TTC549 (cell line): Measurements from ENCODE around the gene RABGAP1L.
"Not testable (repeated sequence)": the region's sequence is repeated elsewhere in the genome, so short reads cannot be mapped to it uniquely, and the experiment has no call there.

Experiments
- FAIRE-seq: peaks from 2 replicates; lab custom pipeline; 2012; peaks lifted over from hg19 to GRCh38; lab: Jason Lieb, UNC

RABGAP1L gene

DNA sequence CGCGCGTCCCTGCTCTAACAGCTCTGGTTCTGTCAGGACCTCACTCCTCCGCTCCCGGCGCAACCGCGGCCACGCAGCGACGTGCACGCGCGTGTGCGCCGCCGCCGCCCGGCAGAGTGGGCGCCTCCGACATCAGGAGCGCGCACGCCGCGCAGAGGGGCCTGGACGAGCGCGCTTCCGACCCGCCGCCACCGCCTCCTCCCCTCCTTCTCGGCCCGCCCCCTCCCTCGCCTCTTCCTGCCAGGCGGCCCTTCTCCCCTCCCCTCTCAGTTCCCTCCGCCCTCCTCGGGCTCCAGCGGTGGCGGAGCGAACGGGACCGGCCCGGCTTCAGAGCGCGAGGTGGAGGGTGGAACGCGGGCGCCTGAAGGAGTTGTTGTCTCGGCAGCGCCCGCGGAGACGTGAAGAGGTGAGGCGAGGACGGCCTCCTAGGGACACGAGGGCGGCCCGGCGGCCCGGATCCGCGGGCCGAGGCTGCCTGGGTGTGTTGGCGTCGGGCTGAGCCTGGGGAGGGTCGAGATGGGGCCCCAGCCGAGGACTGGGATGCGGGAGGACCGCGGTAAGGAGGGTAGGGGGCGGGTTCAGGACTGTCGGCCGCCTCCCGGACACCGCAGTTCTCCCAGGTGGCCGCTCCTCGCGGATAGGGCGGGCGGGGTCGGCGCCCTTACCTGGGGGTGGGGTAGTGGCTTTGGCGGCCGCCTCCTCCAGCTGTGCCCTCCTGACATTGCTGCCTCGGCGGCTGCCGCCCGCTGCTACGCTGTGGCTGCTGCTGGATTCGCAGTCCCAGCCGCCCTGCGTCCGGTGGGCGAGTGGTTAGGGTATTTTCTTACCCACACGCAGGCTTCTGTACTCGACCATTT lies at the start of gene RABGAP1L:
TSS of gene RABGAP1L (plus strand) at position 269 of the 857 bp plus-strand sequence.
- FAIRE-seq = no peak

DNA sequence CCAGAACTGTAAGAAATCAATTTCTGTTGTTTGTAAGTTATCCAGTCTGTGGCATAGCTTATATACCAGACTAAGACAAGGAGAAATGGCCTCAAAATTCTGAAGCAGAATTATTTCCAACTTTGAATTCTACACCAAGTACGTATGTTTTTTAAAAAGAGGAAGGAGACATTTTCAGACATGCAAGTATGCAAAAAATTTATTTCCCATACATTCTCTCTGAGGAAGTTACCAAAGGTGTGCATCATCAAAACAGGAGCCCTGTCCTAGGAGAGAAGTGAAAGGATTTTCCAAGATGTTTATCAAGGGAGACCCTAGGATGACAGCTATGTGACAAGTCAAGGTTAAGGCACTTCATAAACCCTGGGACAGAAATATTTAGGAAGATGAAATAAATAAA lies 49.3 kb upstream of the RABGAP1L start:
- no peak for FAIRE-seq

DNA sequence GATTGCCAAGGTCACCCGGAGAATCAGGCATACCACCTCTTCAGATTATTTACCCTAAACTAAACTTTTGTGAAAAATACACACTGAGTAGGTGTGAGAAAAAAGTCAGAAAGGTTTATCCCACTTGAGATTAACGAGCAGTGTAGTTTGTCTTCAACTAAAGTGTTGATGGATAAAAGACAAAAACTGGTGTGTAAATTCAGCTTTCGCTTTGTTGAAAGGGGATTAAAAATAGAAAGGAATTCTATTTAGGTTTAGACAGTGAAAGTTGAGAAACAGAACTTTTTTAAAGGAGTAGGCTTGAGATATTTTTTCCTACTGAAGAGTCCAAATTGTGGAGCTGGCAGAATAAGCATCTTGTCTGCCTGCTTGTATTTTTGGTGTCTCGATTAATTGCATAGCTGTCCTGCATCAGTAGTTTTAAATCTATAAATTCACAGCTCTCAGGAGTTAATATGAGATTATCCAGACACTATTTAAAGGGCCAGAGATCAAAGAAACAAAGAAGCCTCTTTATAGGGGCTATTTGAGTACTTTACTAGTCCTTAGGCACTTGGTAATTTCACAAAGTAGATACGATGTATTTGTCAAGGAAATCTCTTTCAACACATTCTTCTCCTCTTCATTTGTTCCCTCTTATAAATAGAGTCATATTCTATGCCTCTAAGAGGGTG lies 46.7 kb upstream of the RABGAP1L start:
- FAIRE-seq = no peak

DNA sequence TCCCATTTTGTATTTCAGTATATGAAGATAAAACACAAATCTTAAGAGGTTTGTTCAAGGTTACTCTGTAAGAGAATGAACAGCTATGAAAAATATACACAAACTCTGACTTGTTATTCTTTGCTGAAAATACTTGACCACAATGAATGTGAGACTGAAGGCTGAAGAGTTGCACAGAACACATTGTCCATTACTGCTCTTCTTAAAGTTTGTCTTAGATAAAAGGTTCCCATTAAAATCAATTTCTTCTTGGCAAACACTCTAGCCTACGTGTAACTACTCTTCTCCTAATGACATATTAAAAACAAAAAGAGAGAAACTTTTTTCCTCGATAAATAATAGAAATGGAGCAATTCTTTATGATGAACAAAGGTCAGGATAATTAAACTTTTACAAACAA lies 45.2 kb upstream of the RABGAP1L start:
- no peak for FAIRE-seq

DNA sequence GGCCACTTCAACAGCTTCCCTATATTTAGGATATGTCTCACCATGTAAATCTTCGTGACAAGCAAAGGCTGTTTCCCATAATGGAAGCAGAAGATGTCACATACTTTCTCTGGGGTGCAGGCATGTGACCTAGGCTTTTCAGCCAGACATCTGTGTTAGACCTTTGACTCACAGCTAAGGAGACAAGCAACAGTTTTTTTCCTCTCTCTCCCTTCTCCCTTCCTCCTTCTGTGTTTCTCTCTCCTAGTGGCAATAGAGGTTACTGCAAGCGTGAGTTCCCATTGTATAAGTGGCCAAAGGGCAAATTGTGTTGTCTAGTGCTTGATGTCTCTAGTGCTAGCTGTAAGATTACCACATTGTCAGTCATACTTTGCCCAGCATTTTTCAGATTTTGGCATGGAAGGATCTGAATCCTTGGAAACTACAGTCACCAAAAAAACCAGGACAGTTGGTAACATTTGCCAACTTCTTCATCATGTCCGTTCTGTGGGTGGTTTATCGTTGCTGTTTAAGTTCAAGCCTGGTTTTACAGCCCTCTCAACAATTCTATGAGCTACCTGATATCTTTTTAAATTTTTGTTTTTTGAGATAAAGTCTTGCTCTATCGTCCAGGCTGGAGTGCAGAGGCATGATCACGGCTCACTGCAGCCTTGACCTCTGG lies 44.4 kb upstream of the RABGAP1L start:
- no peak for FAIRE-seq

DNA sequence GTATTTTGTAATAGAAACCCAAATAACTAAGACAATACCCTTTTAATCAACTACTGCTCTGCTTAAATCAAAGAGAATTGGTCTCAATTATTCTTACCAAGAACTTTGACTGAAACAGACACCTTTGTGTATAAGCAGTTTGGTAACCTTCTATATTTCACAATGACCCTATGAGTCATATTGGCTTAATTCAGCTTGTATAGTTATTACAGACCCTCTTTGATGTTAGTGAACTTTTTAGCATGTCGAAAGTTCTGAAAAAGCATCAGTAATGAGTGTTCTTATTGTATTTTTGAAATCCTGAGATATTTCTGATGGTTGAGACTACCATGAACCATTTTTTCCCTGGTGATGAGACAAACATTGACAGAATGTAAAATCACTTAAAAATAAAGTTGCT lies 43.3 kb upstream of the RABGAP1L start:
- no peak for FAIRE-seq

DNA sequence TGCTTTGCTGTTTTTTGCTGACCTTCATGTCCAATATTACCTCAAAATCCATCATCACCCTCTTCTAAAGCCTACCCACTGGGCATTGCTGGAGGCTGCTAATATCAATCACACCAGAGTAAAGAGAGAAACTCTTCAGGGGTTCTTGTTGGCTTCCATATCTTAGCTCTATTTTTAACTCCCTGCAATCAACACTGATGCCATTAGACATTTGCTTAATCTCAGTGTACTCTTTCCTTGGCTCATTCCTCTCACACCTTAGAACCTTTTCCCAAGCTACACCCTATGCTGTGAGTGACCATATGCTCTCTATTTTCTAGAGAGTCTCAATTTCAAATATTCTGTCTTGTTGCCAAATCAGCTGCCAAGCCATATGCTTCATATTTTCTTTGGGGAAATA lies 40.6 kb upstream of the RABGAP1L start:
- FAIRE-seq = no peak

DNA sequence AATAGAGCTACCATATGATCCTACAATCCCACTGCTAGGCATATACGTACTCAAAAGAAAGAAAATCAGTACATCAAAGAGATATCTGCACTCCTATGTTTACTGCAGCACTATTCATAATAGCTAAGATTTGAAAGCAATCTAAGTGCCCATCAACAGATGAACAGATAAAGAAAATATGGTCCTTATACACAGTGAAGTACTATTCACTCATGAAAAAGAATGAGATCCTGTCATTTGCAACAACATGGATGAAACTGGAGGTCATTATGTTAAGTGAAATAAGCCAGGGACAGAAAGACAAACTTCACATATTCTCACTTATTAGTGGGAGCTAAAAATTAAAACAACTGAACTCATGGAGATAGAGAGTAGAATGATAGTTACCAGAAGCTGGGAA lies 37.0 kb upstream of the RABGAP1L start:
- FAIRE-seq = not testable (repeated sequence)

DNA sequence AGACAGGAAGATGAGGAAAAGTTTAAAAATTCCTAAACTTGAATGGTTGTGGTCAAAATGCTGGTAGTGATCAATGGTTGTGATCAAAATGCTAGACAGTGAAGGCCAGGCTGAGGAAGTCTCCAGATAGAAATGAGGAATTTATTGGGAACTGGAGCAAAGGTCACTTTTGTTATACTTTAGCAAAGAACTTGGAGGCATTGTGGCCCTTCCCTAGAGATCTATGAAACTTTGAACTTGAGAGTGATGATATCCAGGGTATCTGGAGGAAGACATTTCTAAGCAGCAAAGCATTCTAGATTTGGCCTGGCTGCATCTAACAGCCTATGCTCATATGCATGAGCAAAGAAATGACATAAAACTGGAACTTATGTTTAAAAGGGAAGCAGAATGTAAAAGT lies 35.5 kb upstream of the RABGAP1L start:
- no peak for FAIRE-seq

DNA sequence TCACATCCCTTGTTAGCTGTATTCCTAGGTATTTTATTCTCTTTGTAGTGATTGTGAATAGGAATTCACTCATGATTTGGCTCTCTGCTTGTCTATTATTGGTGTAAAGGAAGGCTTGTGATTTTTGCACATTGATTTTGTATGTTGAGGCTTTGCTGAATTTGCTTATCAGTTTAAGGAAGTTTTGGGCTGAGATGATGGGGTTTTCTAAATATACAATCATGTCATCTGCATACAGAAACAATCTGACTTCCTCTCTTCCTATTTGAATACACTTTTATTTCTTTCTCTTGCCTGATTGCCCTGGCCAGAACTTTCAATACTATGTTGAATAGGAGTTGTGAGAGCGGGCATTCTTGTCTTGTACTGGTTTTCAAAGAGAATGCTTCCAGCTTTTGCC lies 32.1 kb upstream of the RABGAP1L start:
- not testable (repeated sequence) for FAIRE-seq

DNA sequence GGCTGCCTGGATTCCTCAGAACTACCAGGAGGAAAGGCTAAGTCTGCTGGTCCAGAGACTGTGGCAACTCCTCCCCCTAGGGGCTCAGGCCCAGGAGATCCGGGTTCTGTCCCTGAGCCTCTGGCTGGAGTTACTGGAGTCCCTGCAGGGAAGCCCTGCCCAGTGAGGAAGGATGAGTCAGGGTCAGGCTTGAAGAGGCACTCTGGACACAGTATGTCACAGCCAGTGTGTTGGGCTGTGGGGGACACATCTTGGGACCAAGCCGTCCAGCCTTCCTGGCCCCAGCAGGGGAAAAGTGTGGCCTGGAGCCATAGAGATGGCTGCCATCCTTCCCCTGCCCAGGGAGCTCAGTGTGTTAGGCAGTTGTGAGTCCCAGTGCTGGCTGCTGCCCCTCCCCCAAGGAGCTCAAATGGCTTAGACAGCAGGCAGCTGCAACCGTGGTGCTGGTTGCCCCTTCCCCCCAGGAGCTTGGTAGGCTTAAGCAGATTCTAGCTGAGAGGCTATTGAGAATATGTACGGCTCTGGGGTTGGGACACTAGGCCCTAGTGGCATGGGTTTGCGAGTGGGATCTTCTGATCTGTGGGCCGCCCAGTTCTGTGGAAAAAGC lies 28.2 kb upstream of the RABGAP1L start:
- no peak for FAIRE-seq

DNA sequence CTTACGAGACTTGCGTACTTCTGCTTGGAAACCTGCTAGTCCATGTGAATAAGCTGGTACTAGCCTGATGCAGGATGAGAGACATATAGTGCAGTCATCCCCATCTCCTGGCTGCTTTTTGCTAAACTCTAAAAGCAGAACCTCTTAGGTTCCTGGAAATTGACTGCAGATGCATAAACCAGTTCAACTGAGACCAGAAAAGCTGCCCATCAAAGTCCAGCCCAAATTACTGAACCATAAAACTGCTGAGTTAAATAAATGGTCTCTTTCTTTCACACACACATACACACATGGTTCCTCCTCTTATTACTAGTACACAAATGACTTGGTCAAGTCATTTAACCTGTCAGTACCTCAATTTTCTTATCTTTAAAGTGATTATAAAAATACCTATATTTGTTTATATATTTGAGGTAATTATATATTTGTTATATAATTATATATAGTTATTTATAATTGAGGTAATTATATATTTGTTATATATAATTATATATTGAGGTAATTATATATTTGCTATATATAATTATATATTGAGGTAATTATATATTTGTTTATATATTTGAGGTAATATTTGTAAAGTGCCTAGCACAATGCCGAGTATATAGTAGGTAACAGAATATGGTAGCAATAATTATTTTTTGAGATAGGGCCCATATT lies 25.2 kb upstream of the RABGAP1L start:
- peak; percentile 98 for FAIRE-seq

DNA sequence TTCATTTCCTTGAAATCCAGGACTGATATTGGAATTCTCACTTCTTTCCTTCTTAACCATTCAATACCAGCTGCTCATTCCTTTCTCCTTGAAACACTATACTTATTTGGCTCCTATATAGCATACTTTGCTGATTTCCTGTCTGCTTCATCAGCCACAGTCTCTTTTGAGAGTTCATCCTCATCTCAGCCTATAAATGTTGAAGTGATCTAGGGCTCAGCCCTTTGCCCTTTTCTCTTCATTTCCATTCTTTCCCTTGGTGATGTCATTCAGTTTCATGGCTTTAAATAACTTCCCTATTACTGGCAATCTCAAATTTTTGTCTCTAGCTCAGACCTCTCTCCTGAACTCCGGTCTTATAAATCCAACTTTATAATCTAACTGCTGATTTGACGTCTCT lies 24.1 kb upstream of the RABGAP1L start:
- FAIRE-seq = no peak

DNA sequence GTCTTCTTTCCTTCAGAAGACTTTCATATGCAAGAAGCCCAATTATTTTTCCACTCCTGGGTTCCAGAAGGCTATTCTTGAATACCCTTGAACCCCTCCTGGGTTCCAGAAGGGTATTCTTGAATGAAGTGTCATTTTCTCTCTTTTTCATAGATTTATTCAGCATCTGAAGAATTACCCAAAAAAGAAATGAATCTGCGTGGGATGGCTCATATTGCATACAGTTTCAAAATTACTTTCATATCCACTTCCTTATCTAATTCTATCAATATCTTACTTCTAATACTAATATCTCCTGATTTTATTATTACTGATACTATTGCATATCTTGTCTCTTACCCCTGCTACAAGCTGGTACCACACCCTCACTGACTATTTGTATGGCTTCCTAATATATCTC lies 22.6 kb upstream of the RABGAP1L start:
- FAIRE-seq = no peak

DNA sequence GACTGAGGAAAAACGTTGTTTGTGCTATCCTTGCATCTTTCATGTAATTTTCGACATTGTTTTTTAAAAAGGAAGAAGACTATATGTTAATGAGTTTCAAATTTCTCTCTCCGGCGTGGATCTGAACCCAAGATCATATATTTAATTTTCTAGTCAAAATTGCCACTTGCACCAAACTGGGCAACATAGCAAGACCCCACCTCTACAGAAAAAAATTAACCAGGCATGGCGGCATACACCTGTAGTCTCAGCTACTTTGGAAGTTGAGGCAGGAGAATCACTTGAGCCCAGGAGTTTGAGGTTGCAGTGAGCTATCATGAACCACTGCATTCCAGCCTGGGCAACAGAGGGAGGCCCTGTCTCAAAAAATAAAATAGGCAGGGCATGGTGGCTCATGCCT lies 16.5 kb upstream of the RABGAP1L start:
- FAIRE-seq = no peak

DNA sequence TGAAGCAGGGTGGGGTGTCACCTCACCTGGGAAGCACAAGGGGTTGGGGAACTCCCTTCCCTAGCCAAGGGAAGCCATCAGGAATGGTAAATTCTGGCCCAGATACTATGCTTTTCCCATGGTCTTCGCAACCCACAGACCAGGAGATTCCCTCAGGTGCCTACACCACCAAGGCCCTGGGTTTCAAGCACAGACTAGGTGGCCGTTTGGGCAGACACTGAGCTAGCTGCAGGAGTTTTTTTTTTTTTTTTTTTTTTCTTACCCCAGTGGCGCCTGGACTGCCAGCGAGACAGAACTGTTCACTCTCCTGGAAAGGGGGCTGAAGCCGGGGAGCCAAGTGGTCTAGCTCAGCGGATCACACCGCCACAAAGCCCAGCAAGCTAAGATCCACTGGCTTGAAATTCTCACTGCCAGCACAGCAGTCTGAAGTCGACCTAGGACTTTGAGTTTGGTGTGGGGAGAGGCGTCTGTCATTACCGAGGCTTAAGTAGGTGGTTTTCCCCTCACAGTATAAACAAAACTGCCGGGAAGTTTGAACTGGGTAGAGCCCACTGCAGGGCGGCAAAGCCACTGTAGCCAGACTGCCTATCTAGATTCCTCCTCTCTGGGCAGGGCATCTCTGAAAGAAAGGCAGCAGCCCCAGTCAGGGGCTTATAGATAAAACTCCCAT lies 15.5 kb upstream of the RABGAP1L start:
- not testable (repeated sequence) for FAIRE-seq

DNA sequence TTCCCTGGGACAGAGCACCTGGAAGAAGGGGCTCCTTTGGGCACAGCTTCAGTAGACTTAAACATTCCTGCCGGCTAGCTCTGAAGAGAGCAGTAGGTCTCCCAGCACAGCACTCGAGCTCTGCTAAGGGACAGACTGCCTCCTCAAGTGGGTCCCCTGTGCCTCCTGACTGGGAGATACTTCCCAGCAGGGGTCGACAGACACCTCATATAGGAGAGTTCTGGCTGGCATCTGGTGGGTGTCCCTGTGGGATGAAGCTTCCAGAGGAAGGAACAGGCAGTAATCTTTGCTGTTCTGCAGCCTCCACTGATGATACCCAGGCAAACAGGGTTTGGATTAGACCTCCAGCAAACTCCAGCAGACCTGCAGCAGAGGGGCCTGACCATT lies 14.9 kb upstream of the RABGAP1L start:
- FAIRE-seq = not testable (repeated sequence)

DNA sequence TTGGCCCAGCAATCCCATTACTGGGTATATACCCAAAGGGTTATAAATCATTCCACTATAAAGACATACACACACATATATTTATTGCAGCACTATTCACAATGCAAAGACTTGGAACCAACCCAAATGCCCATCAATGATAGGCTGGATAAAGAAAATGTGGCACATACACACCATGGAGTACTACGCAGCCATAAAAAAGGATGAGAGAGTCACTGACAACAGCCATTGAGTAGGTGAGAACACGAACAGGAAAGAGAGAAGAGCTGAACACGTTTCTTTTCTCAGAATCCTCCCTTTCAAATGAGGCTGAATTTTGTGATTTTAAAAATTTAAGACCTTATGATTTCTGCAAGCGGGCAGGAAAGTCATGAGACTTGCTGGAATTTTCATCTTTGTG lies 10.1 kb upstream of the RABGAP1L start:
- FAIRE-seq = no peak

DNA sequence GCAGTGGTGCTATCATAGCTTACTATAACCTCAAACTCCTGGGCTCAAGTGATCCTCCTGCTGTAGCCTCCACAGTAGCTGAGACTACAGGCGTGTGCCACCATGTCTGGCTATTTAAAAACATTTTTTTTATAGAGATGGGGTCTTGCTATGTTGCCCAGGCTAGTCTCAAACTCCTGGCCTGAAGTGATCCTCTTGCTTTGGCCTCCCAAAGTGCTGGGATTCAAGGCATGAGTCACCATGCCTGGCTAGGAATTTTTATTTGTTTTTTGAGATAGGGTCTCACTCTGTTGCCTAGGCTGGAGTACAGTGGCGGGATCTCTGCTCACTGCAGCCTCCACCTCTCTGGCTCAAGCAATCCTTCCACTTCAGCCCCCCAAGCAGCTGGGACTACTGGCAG lies 8.8 kb upstream of the RABGAP1L start:
- no peak for FAIRE-seq

DNA sequence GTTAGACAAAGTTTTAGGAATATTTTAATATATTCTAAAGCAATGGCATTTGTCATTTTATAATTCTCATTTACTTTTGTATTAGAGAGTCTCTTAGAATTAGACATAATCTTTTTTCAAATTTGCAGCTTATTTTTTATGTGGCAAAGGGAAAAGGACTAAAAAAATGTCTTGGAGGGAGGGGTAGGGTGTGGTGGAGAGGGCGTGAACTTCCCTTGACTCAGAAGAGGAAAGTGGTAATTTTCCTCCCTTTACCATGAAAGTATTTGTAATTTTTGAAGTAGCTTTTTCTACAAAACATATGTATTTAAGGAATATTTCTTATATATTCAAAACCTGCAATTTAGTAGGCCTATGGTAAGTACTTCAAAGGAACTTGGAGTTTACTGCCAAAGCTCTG lies 6.9 kb upstream of the RABGAP1L start:
- peak; percentile 80 for FAIRE-seq

DNA sequence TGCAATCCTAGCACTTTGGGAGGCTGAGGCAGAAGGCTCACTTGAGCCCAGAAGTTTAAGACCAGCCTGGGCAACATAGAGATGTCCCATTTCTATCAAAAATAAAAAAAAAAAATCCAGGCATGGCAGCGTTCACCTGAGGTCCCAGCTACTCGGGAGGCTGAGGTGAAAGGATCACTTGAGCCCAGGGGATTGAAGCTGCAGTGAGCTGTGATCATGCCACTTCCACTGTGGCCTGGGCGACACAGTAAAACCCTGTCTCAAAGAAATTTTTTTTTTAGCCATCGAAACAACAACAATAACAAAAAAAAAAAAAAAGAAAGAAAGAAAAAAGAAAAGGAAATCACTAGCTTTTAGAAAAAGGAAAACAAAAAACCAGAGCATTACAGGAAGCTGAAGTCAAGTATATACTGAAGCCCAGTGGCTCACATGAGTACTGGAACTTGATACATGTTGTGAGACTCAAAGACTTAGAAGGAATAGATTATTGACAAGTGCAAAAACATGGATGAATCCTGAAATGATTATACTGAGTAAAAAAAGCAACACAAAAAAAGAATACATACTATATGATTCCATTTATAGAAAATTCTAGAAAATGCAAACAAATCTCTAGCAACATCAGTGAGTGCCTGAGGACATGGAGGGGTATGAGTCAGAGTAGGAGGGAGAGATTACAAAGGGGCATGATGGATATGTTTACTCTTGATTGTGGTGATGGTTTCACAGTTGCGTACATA lies 6.1 kb upstream of the RABGAP1L start:
- peak; percentile 92 for FAIRE-seq
